ENCODE data around the gene FAM9A. TPM values are rescaled to one million over a fixed set of nuclear protein-coding genes. Genes with fewer than 3 reads are reported as not detected.

The FAM9A gene
- total and polyA plus RNA-seq, 2 of the 13 experiments (the other 11 are each of a cell fraction or from before 2014, with no cell fraction given): not detected

DNA sequence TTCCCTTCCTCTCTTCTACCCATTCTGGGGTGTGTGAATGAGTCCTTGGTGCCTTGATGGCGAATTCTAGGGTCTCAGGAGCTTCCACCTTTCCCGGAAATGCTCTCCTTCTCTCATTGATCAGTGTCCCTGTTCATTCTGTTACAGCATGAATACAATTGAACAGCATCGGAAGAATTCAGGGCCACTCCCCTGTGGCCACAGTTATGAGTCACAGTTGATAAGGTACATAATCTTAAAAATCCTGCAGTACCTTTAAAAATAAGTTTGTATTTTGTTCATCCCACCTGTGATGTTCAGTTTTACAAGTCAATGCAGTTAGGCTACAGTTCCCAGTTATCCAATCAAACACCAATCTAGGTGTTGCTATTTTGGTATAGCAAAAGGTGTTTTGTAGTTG lies 47.3 kb upstream of the FAM9A start (continued):
- TF ChIP-seq, protein P1, sequence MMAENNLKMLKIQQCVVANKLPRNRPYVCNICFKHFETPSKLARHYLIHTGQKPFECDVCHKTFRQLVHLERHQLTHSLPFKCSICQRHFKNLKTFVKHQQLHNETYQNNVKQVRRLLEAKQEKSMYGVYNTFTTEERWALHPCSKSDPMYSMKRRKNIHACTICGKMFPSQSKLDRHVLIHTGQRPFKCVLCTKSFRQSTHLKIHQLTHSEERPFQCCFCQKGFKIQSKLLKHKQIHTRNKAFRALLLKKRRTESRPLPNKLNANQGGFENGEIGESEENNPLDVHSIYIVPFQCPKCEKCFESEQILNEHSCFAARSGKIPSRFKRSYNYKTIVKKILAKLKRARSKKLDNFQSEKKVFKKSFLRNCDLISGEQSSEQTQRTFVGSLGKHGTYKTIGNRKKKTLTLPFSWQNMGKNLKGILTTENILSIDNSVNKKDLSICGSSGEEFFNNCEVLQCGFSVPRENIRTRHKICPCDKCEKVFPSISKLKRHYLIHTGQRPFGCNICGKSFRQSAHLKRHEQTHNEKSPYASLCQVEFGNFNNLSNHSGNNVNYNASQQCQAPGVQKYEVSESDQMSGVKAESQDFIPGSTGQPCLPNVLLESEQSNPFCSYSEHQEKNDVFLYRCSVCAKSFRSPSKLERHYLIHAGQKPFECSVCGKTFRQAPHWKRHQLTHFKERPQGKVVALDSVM (CRISPR knock-in tag; IDR thresholded peaks at IDR 0.05): no peak
- TF ChIP-seq ATF1 (CRISPR knock-in tag; IDR thresholded peaks at IDR 0.05) (no peak), SAFB2 (CRISPR knock-in tag; IDR thresholded peaks at IDR 0.05; ENCODE audit: borderline replicate concordance, low read depth) (no peak), SIX1 (CRISPR knock-in tag; IDR thresholded peaks at IDR 0.05; ENCODE audit: borderline replicate concordance) (no peak)
- TF ChIP-seq, protein P2, sequence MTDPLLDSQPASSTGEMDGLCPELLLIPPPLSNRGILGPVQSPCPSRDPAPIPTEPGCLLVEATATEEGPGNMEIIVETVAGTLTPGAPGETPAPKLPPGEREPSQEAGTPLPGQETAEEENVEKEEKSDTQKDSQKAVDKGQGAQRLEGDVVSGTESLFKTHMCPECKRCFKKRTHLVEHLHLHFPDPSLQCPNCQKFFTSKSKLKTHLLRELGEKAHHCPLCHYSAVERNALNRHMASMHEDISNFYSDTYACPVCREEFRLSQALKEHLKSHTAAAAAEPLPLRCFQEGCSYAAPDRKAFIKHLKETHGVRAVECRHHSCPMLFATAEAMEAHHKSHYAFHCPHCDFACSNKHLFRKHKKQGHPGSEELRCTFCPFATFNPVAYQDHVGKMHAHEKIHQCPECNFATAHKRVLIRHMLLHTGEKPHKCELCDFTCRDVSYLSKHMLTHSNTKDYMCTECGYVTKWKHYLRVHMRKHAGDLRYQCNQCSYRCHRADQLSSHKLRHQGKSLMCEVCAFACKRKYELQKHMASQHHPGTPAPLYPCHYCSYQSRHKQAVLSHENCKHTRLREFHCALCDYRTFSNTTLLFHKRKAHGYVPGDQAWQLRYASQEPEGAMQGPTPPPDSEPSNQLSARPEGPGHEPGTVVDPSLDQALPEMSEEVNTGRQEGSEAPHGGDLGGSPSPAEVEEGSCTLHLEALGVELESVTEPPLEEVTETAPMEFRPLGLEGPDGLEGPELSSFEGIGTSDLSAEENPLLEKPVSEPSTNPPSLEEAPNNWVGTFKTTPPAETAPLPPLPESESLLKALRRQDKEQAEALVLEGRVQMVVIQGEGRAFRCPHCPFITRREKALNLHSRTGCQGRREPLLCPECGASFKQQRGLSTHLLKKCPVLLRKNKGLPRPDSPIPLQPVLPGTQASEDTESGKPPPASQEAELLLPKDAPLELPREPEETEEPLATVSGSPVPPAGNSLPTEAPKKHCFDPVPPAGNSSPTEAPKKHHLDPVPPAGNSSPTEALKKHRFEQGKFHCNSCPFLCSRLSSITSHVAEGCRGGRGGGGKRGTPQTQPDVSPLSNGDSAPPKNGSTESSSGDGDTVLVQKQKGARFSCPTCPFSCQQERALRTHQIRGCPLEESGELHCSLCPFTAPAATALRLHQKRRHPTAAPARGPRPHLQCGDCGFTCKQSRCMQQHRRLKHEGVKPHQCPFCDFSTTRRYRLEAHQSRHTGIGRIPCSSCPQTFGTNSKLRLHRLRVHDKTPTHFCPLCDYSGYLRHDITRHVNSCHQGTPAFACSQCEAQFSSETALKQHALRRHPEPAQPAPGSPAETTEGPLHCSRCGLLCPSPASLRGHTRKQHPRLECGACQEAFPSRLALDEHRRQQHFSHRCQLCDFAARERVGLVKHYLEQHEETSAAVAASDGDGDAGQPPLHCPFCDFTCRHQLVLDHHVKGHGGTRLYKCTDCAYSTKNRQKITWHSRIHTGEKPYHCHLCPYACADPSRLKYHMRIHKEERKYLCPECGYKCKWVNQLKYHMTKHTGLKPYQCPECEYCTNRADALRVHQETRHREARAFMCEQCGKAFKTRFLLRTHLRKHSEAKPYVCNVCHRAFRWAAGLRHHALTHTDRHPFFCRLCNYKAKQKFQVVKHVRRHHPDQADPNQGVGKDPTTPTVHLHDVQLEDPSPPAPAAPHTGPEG (CRISPR knock-in tag; IDR thresholded peaks at IDR 0.05): no peak

DNA sequence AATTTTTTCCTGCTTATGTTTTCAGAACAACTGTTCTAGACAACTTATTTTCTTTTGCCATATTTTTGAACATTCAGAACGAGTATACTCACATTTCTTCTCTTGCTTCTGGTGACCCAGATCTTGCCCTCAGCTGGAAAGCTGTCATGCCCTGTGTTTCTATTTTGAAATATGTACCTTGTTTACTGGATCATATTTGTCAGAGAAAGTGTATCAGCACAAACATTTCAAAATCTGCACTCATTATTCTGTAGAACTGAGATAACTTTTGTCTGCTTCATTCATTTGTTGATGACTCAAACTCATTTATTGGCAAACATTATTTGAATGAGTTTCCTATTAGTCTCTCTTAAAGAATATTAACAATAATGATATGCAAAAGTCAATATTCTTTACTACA lies 46.2 kb upstream of the FAM9A start:
- Histone ChIP-seq H3K79me2 (ENCODE audit: insufficient read depth, low read length) (no peaks in the 10 kb centered on the region), H3K4me1 (ENCODE audit: insufficient read depth, low read length) (peaks cover 23% of the 10 kb centered on the region), H3K36me3 (replicated peaks in 1 of 2; ENCODE audit: control insufficient read depth in 1 of 2, insufficient read depth in 2 of 2, low read length in 2 of 2) (no peaks in the 10 kb centered on the region), H3K4me2 (ENCODE audit: low read depth, low read length) (no peak overlapping the region), H3K27me3 (ENCODE audit: control insufficient read depth in 1 of 2, insufficient read depth in 2 of 2, low read length in 2 of 2) (no peaks in the 10 kb centered on the region), H4K20me1 (ENCODE audit: insufficient read depth, low read length) (no peaks in the 10 kb centered on the region), H3K9me3 (ENCODE audit: low read length) (no peaks in the 10 kb centered on the region), H2AFZ (ENCODE audit: low read length) (no peak overlapping the region), H3K4me3 (replicated peaks in 1 of 3; ENCODE audit: insufficient read depth in 1 of 3, low read depth in 2 of 3, low read length in 3 of 3) (no peak overlapping the region), H3K27ac (ENCODE audit: extremely low read length, insufficient read depth, low read length) (no peak overlapping the region), H3K9ac (ENCODE audit: insufficient read depth, low read depth, low read length) (no peak overlapping the region)
- in situ Hi-C loops (cut with HindIII; ENCODE audit: extremely low pct_ligation_motif_present, low pct_unique_long_range_greater_than_20kb) (no loop called here), intact Hi-C loops (cut with micrococcal nuclease; ENCODE audit: unreplicated experiment) (no loop called here)
- TF ChIP-seq, protein P3, sequence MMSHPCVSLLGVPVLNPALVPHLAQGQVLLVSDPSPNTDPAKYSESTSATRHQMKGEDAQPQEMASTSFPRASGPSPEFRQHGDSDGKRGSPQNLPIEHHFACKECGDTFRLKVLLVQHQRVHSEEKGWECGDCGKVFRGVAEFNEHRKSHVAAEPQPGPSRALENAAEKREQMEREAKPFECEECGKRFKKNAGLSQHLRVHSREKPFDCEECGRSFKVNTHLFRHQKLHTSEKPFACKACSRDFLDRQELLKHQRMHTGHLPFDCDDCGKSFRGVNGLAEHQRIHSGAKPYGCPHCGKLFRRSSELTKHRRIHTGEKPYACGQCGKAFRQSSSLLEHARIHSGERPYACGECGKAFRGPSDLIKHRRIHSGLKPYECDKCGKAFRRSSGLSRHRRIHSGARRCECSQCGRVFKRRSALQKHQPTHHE (CRISPR knock-in tag; IDR thresholded peaks at IDR 0.05; ENCODE audit: borderline replicate concordance): no peak
- FAIRE-seq: no peak
- no TSS peak for BruUV-seq (replicated peaks)
- WGBS (ENCODE audit: low lambda C conversion rate): 13% methylated on average over 1 of the region's 1 CpG
- no peak for ATAC-seq
- ChIA-PET POLR2A (no interaction called here), CTCF (ENCODE audit: low intra/inter-chr PET ratio, low total read pairs) (no interaction called here)
- DNase-seq (ENCODE audit: low spot score): no peak

Measured in HepG2 (cell line).